GM21390 (cell line): ENCODE data around the gene FIZ1.

ENCODE experiments used
- ATAC-seq: cut with Tn5 transposase; IDR thresholded peaks from one replicate; pipeline ENCODE4 v1.9.1; 2021; ENCODE audit not compliant: unreplicated experiment

The FIZ1 gene

DNA sequence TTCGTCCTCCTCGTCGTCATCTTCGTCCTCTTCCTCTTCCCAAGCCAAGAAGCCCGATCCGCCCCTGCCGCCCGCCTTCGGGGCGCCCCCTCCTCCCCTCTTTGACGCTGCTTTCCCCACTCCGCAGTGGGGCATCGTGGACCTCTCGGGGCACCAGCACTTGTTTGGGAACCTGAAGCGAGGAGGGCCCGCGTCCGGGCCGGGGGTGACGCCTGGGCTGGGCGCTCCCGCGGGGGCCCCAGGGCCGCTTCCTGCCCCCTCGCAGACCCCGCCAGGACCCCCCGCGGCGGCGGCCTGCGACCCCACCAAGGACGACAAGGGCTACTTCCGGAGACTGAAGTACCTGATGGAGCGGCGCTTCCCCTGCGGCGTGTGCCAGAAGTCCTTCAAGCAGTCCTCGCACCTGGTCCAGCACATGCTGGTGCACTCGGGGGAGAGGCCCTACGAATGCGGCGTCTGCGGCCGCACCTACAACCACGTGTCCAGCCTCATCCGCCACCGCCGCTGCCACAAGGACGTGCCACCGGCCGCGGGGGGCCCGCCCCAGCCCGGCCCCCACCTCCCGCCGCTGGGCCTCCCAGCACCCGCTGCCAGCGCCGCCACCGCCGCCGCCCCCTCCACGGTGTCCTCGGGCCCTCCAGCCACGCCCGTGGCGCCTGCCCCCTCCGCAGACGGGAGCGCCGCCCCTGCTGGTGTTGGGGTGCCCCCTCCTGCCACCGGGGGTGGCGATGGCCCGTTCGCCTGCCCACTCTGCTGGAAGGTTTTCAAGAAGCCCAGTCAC, 14.8 kb upstream of the FIZ1 start:
- ATAC-seq, result no peak

DNA sequence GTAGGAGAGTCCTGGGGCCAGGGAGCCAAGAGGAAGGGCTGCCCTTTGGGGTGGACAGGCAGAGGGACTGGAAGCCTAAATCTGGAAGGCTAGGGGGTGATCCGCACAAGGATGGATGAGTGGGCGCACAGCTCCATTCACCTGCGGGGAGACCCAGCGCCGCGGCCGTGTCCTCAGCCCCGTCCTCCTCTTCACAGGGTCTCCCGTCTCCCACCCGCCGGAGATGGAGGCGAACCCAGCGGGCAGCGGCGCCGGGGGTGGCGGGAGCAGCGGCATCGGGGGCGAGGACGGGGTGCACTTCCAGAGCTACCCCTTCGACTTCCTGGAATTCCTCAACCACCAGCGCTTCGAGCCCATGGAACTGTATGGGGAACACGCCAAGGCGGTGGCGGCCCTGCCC, 14.1 kb upstream of the FIZ1 start:
- ATAC-seq, result no peak

- no peak for ATAC-seq
Observed at GRCh38 chr19:55611983-55612645, 12.8 kb upstream of the FIZ1 start.

GRCh38 chr19:55611300-55611982, 12.1 kb upstream of the FIZ1 start:
- ATAC-seq, result no peak

DNA sequence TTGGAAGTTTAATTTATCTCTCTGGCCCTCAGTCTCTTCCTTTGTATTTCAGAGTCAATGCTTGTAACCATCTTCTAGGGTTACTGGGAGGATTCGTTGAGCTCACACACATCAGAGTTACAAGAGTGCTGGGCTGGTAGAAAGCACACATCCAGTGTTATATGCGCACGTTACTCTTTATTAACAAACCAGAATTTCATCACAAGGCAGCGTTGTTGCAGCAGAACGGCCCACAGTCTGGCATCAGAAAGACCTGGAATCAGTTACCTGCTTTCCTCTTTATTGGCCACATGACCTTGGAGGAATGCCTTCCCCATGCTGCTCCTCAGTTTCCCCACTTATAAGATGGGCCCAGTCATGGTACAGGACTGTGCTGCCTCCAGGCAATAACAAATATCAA, 10.0 kb upstream of the FIZ1 start:
- ATAC-seq, result no peak

DNA sequence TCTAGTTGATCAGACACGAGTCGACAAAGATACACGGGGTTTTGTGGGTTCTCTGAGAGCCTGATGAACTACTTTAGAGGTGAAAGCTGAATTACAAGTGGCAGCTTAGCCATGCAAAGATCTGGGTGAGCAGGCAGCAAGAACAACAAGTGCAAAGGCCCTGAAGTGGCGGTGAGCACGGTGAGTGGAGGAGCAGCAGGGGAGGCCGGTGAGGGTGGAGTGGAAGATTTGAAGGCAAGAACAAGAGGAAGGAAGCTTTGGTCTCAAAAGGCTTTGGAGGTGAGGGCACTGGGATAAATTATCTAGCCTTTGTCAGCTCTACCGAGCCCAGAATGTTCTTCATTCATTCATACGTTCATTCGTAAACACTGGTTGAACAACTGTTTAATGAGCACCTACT, 7.5 kb upstream of the FIZ1 start:
- ATAC-seq, result no peak

- no peak for ATAC-seq
Observed at GRCh38 chr19:55606471-55606787, 7.1 kb upstream of the FIZ1 start.

DNA sequence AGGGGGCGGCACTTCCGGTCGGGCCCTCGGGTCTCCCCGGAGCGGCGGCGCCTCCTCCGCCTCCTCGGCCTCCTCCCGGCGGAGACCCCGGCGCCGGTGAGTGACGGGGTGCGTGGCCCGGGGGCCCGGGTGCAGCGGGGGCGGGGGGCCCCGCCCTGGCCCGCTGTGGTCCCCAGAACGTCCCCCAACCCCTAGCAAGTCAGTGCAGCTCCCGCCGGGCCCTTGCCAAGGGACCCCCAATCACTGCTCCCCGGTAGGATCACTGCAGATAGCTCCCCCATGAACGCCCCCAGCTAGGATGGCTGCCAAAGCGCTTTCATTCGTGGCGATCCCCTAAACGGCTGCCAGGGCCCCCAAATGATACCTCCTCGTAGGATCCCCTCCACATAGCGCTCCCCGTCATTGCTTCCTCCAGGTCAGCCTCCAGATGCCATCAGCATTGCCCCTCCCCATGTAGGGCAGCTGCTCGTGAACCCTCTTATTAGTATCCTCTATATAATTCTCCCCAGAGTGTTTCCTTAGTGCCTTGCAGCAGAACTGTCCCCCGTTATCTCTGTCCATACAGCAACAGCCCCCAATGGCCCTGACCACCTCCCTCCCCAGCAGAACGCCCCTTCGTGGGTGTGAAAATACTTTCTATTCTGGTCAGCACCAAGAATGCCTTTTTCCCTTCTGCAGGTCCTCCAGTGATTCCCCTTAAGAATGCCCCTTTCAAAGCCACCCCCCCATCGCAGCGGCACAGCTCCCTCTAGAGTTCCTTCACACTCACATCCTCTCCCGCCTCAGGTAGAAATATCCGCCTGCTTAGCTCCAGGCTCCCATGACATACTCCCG, 6.5 kb upstream of the FIZ1 start, which contains the start of gene ZNF865:
ZNF865 (plus strand) TSS at position 11 of the 834 bp plus-strand sequence. CDS start 7,972 bp downstream, outside the sequence.
- peak; percentile 36 for ATAC-seq

- peak; percentile 60 for ATAC-seq
Observed at GRCh38 chr19:55605207-55605636, 5.9 kb upstream of the FIZ1 start.

DNA sequence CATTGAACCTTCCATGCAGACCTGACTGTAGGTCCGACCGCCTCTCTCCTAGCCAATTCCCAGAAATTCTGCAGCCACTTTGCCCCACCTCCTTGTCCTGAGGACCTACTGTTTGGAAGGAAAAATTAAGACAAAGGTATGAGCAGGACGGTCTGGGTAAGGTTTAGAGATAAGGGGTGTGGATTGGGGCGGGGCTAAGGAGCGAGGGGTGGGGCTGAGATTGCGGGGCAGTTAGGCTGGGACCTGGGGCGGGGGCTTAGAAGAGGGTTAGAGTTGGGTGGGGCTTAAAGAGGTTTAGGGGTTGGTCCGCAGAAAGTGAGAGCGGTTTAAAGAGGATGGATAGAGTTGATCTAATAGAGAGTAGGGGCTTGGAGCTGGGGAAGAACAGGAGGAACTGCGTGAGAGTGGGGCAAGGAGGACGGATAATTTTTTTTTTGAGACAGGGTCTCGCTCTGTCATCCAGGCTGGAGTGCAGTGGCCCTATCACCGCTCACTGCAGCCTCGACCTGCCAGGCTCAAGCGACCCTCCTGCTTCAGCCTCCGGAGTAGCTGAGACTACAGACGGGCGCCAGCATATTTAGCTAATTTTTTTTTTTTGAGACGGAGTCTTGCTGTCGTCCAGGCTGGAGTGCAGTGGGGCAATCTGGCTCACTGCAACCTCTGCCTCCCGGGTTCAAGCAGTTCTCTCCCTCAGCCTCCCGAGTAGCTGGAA, 4.4 kb upstream of the FIZ1 start:
- ATAC-seq, result no peak

DNA sequence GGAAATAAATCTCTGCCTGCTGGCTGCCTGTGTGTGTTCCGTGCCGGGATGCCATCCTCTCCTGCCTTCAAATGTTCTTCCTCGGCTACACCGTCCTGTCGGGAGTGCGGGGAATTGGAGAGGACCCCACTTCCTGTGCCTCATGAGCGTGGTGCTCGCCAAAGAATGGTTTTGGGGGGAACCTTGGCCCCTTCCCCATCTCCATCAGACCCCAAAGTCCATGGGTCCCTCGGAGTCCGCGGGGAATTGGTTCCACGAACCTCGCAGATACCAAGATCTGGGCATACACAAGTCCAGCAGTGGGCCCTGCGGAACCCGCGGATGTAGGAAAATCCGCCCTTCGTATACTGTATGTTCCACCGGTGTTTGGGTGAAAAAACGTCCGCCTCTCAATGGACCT, 3.8 kb upstream of the FIZ1 start:
- no peak for ATAC-seq

DNA sequence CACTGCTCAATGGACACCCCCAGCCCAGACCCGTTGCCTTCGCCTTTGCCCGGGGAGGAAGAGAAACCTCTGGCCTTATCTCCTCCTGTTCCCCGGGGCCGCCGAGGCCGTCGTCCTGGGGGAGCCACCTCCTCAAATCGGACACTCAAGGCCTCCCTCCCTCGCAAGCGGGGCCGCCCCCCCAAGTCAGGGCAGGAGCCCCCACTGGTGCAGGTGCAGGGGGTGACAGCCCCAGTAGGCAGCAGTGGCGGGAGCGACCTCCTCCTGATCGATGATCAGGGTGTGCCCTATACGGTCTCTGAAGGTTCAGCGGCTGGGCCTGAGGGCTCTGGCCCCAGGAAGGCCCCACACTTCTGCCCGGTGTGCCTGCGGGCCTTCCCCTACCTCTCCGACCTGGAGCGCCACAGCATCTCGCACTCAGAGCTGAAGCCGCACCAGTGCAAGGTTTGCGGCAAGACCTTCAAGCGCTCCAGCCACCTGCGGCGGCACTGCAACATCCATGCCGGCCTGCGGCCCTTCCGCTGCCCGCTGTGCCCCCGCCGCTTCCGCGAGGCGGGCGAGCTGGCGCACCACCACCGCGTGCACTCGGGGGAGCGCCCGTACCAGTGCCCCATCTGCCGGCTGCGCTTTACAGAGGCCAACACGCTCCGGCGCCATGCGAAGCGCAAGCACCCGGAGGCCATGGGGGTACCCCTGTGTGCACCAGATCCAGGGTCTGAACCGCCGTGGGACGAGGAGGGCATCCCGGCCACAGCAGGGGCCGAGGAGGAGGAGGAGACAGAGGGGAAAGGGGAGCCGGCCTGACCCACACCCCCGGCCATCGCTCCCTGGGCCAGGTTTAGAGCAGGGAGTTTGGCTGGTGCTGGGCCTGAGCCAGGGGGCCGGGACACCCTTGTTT, 3.0 kb upstream of the FIZ1 start:
- no peak for ATAC-seq

GRCh38 chr19:55601084-55601483, 1.8 kb upstream of the FIZ1 start:
- no peak for ATAC-seq

GRCh38 chr19:55600662-55601028, 1.3 kb upstream of the FIZ1 start:
- ATAC-seq, result no peak

DNA sequence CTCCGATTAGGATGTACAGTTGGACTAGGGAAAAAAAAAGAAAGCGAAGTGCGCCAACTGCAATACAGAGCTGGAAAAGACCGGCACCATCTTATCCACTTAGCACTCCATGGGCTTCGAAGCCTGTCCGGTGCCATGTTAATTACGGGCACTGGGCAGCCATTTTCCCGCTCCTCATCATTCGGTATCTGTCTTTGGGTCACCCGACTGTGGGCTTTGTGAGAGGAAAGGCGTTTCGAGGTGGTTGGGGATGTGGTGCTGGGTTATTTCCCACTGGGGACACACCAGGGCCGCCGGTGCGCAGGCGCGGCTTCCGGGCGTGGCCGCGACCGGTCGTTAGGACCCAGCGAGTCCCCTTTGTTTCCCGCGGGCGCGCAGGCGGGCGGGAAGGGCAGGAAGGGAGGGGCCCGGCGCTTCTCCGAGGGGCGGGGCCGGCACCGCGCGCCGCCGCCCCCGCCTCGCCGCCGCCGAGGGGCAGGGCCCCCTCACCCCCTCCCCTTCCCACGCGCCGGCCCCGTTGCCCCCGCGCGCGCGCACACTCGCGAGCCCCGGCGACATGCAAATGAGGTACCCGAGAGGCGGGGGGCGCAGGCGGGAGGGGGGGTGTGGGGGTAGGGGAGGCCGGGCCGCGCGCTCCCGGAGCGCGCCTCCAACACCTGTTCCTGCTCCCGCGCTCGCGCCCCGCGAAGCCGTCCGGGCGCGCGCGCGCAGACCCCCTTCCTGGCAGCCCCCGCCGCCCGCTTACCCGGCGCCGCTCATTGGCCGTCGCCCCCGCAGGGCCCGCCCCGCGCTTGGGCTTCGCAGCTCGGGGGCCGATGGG, 735 bp upstream of the FIZ1 start, which contains the start of gene ZNF524:
ZNF524 (plus strand) TSS at position 447 of the 820 bp plus-strand sequence. CDS start 1,825 bp downstream, outside the sequence.
- peak; percentile 32 for ATAC-seq

- peak; percentile 45 for ATAC-seq
Observed at GRCh38 chr19:55598719-55599467, 424 bp downstream of the FIZ1 start.

- no peak for ATAC-seq
Observed at GRCh38 chr19:55598034-55598433, 1.3 kb downstream of the FIZ1 start.

GRCh38 chr19:55597501-55597921, 1.8 kb downstream of the FIZ1 start:
- ATAC-seq, result no peak
